Sigmoid colon (tissue), 4 donors: ENCODE data around the gene TXN2.
"Not testable (repeated sequence)": the region's sequence is repeated elsewhere in the genome, so short reads cannot be mapped to it uniquely, and the experiment has no call there.

Source experiments
- CTCF ChIP-seq, 4 experiments: fragments of 450-650 bp in 3 of 4; fragments of 200-600 bp in 1 of 4; IDR thresholded peaks; one replicate each; pipeline ENCODE4 v1.5.1; 2016 to 2019; ENCODE audit warnings: antibody characterized with exemption in 4 of 4, mild to moderate bottlenecking in 3 of 4, moderate library complexity in 2 of 4
- POLR2AphosphoS5 ChIP-seq, 4 donors: sonication (generic); formaldehyde crosslinking; IDR thresholded peaks; one replicate each; pipeline ENCODE4 v1.6.1; 2017; ENCODE audit warnings: antibody characterized with exemption in 4 of 4

GRCh38 chr22:36519906-36520305, 38.5 kb upstream of the TXN2 start:
- TF ChIP-seq POLR2AphosphoS5, CTCF (IDR thresholded peaks at IDR 0.05): not testable (repeated sequence)
